Pancreas (tissue), 10 donors: ENCODE measurements around the gene CDH13. TPM values are rescaled to one million over a fixed set of nuclear protein-coding genes. Genes with fewer than 3 reads are reported as not detected.

ENCODE experiments used
- ATAC-seq, 4 donors: fragments of 200-7000 bp; cut with Tn5 transposase; one replicate each; pipeline versions ENCODE4 v1.8.0 to v1.9.1; 2020; ENCODE audit warnings: mild to moderate bottlenecking in 4 of 4, moderate library complexity in 4 of 4
- DNase-seq, 6 donors: peaks; one replicate each; pipeline ENCODE4 v3.0.0-alpha.2; 2020
- FAIRE-seq: peaks from 2 replicates; lab custom pipeline; 2012; peaks lifted over from hg19 to GRCh38; lab: Jason Lieb, UNC
- H3K27ac ChIP-seq, 4 donors: fragments of 200-600 bp; sonication (generic); 1 replicate in 3 of 4; 2 replicates in 1 of 4; pipeline versions ENCODE4 v1.5.0 to v1.8.0; 2020
- H3K27me3 ChIP-seq, 4 donors: fragments of 200-600 bp; one replicate each; pipeline ENCODE4 v1.8.0; 2021
- H3K36me3 ChIP-seq, 3 donors: fragments of 200-600 bp; sonication (generic) in 1 of 3; one replicate each; pipeline versions ENCODE4 v1.5.0 to v1.8.0; 2020 to 2021
- H3K4me1 ChIP-seq, 3 donors: fragments of 200-600 bp; one replicate each; pipeline ENCODE4 v1.8.0; 2021
- H3K4me3 ChIP-seq, 4 donors: fragments of 200-600 bp; sonication (generic) in 2 of 4; one replicate each; pipeline versions ENCODE4 v1.5.0 to v1.8.0; 2020 to 2021
- H3K9me3 ChIP-seq, 4 donors: fragments of 200-600 bp; one replicate each; pipeline ENCODE4 v1.8.0; 2021
- CTCF ChIP-seq, 4 donors: fragments of 200-600 bp; sonication (generic) in 3 of 4; IDR thresholded peaks; one replicate each; pipeline versions ENCODE4 v1.5.0 to v1.8.0; 2021; ENCODE audit warnings: antibody characterized with exemption in 4 of 4
- WGBS, 2 donors: extraction: QIAGEN DNeasy Blood & Tissue Kit; methylation state at CpG; one replicate each; pipeline ENCODE4 v1.1.7; 2013; 5-methylcytosine and 5-hydroxymethylcytosine counted together
- intact Hi-C, 3 donors: fragments of 100-400 bp; cut with DNase I; formaldehyde crosslinking; loops; one replicate each; pipeline versions ENCODE4 v1.11.1 to v1.14.2; 2022
- polyA plus RNA-seq, 2 donors: library from polyadenylated mRNA; stranded (reverse); fragments of 200-250 nt; gene quantifications; one replicate each; pipeline ENCODE4 v1.2.3, GENCODE V29; 2013
- total RNA-seq, 6 donors: library from RNA; stranded (reverse); fragmentation: NEBNext Ultra II Directional in 4 of 6; extraction: Animal tissue kit (Norgen Biotek cat#: 25700) in 4 of 6; gene quantifications; one replicate each; pipeline versions ENCODE4 v1.2.1 to v1.2.4, GENCODE V29; 2021 to 2023
- donor health status: healthy with polysubstance abuse.
- donor health status: DM: no; HTN: no; CAD: no; lungs with moderate emphysema.
- donor health status: DM: no; HTN: no; CAD: no.
- donor health status: control.
- donor health status: control.
- donor health status: Bipolar disorder and iron deficiency.
- donor health status: DM: yes; HTN: yes; CAD: no.
- donor health status: DM: no; HTN: no; CAD: no.
- donor health status: DM: no; HTN: no; CAD: no.
- donor health status: DM: yes; HTN: yes; CAD: no.

CDH13 gene
- total and polyA plus RNA-seq, 8 donors, result 0.12 to 1.0 (median 0.37) TPM

GRCh38 chr16:83233153-83233552 is 606.4 kb downstream of the CDH13 start:
- peak in 1 of 4 donors; percentile 19 for ATAC-seq
- no peak for TF ChIP-seq CTCF (IDR thresholded peaks at IDR 0.05)
- Histone ChIP-seq H3K27ac (no peak overlapping the region), H3K27me3 (no peaks in the 10 kb centered on the region), H3K36me3 (no peaks in the 10 kb centered on the region), H3K4me1 (no peaks in the 10 kb centered on the region), H3K9me3 (no peaks in the 10 kb centered on the region), H3K4me3 (no peak overlapping the region)
- intact Hi-C loops, result no loop called here
- WGBS, 2 donors, result 47 to 63% methylated on average over 8 of the region's 8 CpGs
- no peak for DNase-seq
- no peak for FAIRE-seq

GRCh38 chr16:83238949-83239691 is 612.4 kb downstream of the CDH13 start:
- FAIRE-seq (no peak), ATAC-seq (no peak), DNase-seq (no peak)
- no peak for TF ChIP-seq CTCF (IDR thresholded peaks at IDR 0.05)
- Histone ChIP-seq H3K36me3 (no peaks in the 10 kb centered on the region), H3K27me3 (no peaks in the 10 kb centered on the region), H3K4me3 (no peak overlapping the region), H3K9me3 (no peaks in the 10 kb centered on the region), H3K27ac (no peak overlapping the region), H3K4me1 (no peaks in the 10 kb centered on the region)
- 32 to 38% methylated on average over 6 of the region's 6 CpGs for WGBS, 2 donors
- intact Hi-C loops, result no loop called here

- intact Hi-C loops, result no loop called here
- DNase-seq, result no peak
- Histone ChIP-seq H3K36me3 (no peaks in the 10 kb centered on the region), H3K27me3 (peaks cover 0 to 2% (median 0%) of the 10 kb centered on the region in 4 donors), H3K4me1 (no peaks in the 10 kb centered on the region), H3K27ac (no peak overlapping the region), H3K9me3 (no peaks in the 10 kb centered on the region), H3K4me3 (no peak overlapping the region)
- no peak for FAIRE-seq
- 38 to 52% methylated on average over 2 of the region's 2 CpGs for WGBS, 2 donors
- ATAC-seq, result no peak
- no peak for TF ChIP-seq CTCF (IDR thresholded peaks at IDR 0.05)
Observed at GRCh38 chr16:83244057-83244456, 617.3 kb downstream of the CDH13 start.

GRCh38 chr16:83245061-83245460 is 618.3 kb downstream of the CDH13 start:
- no peak for ATAC-seq
- 58 to 59% methylated on average over 1 of the region's 1 CpG for WGBS, 2 donors
- no peaks in the 10 kb centered on the region for H3K36me3 ChIP-seq
- H3K27ac ChIP-seq, result no peak overlapping the region
- FAIRE-seq, result no peak
- no peak overlapping the region for H3K4me3 ChIP-seq
- no peaks in the 10 kb centered on the region for H3K9me3 ChIP-seq
- intact Hi-C loops, result no loop called here
- peaks cover 0 to 2% (median 0%) of the 10 kb centered on the region in 4 donors for H3K27me3 ChIP-seq
- no peaks in the 10 kb centered on the region for H3K4me1 ChIP-seq
- DNase-seq, result no peak
- no peak for TF ChIP-seq CTCF (IDR thresholded peaks at IDR 0.05)

GRCh38 chr16:83247767-83248372 is 621.1 kb downstream of the CDH13 start:
- FAIRE-seq, result no peak
- no peak overlapping the region for H3K4me3 ChIP-seq
- no peaks in the 10 kb centered on the region for H3K9me3 ChIP-seq
- DNase-seq, result no peak
- peaks cover 0 to 8% (median 1%) of the 10 kb centered on the region in 4 donors for H3K27me3 ChIP-seq
- ATAC-seq, result peak in 1 of 4 donors; percentile 34
- no peak for TF ChIP-seq CTCF (IDR thresholded peaks at IDR 0.05)
- H3K36me3 ChIP-seq, result no peaks in the 10 kb centered on the region
- no peaks in the 10 kb centered on the region for H3K4me1 ChIP-seq
- 41 to 56% methylated on average over 9 of the region's 9 CpGs for WGBS, 2 donors
- no peak overlapping the region for H3K27ac ChIP-seq
- intact Hi-C loops, result no loop called here
